Stimulated activated CD8-positive, alpha-beta memory T cell treated with anti-CD3 and anti-CD28 coated beads, Interleukin-15, amount 100 ng/mL, for 4 hours (primary cell): Measurements from ENCODE around the gene RMRP.

Experiments used
- DNase-seq, 2 donors: peaks; one replicate each; pipeline ENCODE4 v3.0.0-alpha.2; 2020; ENCODE audit warnings: low read depth in 2 of 2

RMRP gene

DNA sequence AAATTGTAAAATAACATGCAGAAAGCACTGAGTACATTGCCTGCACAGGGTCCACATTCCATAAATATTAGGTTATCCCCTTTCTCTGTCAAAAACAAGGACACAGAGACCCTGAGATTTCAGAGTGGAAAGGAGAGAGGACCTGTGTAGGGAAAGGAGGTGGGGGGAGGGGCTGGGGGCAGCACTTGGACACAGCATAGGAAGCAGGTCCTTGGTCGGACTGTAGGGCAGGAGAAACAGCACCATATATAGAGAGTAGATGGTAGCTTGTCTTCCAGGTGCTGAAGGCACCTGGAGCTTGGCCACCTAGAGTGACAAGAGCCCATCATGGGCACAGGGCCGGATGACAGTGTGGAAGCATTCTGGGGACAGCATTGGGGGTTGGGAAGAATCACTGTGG lies 29.5 kb upstream of the RMRP start:
- no peak for DNase-seq

DNA sequence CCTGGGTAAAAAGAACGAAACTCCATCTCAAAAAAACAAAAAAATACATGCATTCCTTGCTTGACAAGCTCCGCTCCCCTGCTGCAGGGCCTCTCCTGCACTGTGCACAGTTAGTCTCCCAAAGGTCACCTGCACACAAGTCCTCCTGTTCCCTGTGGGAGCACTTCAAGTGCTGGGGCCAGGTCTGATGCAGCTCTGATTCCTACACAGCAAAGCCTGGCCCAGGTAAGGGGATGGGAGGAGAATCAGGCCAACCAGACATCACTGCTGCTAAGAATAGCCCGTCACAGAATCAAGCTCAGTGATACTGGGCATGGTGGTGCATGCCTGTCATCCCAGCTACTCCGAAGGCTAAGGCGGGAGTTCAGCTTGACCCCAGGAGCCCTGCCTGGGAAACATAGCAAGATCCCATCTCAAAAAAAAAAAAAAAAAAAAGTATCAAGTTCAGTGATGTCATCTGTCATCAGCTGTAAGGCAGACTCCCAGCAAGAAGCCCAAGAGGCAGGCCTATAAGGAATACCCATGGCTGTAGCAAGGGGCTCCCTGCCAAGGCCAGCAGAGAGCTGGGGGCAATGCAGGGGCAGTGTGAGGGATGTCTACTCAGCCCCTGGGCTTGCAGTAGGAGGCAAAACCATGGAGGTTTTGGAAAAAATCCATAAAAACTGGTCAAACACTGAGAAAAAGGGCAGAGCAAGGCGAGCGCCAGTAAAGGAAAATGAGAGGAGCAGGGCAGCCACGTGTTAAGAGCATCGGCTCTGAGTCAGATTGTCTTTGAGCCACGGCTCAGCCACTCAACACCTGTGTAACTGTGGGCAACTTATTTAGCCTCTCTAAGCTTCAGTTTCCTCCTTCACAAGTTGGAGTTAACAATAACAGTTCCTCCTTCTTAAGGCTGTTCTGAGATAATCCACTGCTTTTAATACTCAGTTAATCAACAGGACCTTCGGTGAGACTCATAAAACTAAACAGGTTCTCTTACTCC lies 28.7 kb upstream of the RMRP start:
- no peak for DNase-seq

DNA sequence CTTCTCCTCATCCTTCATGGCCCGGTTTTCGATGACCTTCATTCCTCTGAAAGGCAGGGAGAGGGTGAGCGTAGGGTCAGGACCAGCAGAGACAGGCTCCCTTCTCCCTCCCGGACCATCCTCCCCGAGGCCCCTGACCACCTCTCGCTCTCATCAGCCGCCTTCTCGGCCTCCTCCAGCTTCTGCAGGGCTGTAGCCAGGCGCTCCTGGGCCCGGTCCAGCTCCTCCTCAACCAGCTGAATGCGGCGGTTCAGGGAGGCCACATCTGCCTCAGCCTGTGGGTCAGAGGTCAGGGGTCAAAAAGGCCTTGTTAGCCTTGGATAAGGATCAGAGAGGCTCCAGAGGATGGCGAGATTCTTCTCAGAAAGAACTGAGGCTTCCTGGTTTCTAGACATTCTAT lies 27.7 kb upstream of the RMRP start:
- DNase-seq = no peak

DNA sequence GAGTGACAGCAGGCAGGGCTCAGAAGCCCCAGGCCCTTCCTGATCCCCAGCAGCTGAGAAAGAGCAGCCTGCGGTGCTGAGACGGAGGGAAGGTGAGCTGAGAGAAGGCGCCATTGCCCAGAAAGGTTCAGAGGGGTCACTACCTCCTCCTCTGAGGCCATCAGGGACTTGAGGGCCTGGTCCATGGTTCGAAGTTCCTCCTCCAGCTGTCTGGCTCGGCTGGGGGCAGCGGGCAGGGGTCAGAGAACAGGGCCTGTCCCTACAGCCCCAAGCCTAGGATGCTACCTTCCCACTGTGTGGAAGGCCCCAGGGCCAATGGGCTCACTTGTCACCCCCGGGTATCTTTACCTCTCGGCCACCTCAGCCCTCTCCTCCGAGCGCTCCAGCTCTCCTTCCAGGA lies 27.1 kb upstream of the RMRP start:
- DNase-seq = no peak

DNA sequence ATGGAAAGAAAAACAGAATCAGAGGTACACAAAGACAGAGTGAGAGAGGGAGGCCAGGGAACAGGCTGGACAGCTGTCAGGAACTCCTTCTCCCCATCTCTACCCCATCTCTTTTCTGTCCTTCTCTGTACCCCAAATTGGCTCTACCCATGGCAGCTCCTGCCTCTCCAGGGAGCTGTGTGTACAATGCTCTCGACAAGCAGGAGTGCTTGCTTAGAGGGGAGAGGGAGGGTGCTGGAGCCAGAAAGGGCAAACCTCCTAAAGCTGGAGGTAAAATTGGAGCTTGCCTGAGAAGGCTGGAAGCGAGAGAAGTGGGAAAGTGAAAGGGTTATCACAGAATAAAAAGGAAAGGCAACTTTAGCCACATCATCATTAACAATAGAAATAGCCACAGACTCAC lies 25.5 kb upstream of the RMRP start:
- DNase-seq = no peak

DNA sequence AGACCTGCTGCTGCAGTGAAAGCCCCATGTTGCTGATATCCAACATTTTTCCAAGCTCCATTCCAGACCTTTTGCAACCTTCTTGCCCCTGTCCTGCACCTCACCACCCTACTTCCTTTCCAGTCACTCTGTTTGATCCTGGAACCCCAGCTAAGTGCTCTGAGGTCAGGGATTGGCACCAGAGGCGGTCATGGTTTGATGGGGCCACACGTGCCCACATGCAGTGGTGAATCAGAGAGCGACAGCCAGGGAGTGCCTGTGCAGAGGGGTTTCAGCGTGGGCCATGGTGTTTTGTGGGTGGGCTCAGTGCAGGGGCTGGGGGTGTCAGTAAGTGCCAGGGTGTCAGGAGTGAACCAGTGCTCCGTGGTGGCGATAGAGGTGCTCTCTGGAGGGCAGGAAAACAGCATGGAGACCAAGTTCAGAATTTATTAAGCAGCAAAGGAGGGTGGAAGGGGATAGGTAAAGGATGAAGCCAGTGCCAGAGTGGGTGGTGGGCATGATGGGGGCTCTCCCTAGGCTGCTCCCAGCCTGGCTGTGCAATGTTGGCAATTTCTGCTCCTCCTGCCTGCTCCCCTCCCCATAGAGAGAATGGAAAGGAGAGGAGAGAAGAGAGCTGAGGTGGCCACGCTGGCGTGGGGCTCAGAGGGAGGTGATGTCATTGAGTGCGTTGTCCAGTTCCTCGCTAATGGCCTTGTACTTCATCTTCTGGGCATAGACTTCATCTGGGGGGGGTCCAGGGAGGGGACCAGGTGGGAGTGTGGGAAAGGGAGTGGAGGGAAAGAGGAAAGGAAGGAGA lies 24.9 kb upstream of the RMRP start:
- DNase-seq = no peak

DNA sequence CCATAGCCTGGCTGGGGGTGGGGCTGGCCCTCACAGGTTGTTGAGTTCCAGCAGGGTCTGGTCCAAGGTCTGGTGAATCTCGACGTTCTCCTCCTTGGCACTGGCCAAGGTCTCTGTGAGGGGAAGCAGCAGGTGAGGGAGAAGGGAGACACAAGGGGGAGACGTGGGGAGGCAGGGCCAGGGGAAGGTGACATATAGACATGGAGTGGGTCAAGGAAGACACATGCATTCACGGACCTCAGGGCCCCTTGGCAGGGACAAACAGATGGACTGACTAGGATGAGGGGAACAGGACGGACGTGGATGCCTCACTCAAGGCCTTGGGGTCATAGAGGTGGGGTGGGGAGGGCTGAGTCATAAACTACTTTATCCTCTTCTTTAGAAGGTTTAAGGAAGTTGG lies 24.2 kb upstream of the RMRP start:
- no peak for DNase-seq

DNA sequence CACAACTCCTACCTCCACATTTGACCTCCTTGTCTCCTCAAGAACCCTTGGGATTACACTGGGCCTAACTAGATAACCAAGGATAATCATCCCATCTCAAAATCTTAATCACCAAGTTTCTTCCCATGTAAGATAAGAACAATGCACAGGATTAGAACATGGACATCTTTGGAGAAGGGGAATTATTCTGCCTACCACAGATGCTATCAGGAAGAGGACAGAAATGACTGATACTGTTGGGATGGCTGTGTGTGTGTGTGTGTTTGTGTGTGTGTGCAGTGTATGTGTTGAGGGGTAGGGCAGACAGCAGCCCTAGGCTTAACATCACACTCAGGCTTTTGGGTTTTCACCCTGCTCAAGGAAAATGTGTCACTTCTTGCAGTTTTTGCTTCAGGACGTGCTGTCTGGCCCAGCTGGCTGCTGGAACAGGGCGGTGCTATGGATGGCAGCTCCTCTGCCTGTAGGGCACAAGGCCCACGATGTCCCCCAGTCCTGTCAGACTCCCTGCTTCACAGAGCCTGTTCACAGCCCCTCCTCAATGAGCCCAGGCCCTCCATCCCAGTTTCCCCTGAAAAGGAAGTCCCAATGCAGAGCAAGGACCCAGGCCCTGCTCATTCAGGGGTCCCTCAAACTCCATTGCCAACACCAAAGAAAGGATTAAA lies 23.7 kb upstream of the RMRP start:
- DNase-seq = no peak

DNA sequence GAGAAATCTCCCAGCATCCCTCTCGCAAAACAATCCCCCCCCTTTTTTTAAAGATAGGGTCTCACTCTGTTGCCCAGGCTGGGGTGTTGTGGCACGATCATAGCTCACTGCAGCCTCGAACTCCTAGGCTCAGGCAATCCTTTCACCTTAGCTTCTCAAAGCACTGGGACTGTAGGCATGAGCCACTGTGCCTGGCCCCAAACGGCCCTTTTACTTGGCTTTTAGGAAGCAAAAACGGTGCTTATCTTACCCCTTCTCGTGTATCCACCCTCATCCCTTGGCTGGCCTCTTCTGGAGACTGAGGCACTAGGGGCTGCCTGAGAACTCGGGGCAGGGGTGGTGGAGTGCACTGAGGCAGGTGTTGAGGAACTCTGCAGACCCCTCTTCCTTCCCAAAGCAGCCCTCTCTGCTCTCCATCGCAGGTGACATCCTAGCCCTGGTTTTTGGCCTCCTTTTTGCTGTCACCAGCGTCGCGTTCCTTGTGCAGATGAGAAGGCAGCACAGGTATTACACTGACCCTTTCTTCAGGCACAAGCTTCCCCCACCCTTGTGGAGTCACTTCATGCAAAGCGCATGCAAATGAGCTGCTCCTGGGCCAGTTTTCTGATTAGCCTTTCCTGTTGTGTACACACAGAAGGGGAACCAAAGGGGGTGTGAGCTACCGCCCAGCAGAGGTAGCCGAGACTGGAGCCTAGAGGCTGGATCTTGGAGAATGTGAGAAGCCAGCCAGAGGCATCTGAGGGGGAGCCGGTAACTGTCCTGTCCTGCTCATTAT lies 22.7 kb upstream of the RMRP start:
- DNase-seq = no peak

DNA sequence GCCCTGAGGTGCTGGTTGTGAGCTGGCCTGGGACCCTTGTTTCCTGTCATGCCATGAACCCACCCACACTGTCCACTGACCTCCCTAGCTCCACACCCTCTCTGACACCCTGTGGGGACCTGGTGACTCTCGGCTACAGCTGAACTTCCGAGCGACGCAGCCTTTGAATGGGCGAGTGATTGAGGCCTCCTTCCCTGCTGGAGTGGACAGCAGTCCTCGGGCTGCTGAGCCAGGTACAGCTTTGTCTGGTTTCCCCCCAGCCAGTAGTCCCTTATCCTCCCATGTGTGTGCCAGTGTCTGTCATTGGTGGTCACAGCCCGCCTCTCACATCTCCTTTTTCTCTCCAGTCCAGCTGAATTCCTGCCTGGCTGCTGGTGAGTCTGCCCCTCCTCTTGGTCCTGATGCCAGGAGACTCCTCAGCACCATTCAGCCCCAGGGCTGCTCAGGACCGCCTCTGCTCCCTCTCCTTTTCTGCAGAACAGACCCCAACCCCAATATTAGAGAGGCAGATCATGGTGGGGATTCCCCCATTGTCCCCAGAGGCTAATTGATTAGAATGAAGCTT lies 22.0 kb upstream of the RMRP start:
- DNase-seq = no peak

DNA sequence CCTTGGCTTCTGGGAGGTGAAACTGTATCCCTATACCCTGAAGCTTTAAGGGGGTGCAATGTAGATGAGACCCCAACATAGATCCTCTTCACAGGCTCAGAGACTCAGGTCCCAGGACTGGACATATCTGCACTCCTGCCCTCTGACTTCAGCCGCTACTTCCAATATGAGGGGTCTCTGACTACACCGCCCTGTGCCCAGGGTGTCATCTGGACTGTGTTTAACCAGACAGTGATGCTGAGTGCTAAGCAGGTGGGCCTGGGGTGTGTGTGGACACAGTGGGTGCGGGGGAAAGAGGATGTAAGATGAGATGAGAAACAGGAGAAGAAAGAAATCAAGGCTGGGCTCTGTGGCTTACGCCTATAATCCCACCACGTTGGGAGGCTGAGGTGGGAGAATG lies 21.3 kb upstream of the RMRP start:
- no peak for DNase-seq

DNA sequence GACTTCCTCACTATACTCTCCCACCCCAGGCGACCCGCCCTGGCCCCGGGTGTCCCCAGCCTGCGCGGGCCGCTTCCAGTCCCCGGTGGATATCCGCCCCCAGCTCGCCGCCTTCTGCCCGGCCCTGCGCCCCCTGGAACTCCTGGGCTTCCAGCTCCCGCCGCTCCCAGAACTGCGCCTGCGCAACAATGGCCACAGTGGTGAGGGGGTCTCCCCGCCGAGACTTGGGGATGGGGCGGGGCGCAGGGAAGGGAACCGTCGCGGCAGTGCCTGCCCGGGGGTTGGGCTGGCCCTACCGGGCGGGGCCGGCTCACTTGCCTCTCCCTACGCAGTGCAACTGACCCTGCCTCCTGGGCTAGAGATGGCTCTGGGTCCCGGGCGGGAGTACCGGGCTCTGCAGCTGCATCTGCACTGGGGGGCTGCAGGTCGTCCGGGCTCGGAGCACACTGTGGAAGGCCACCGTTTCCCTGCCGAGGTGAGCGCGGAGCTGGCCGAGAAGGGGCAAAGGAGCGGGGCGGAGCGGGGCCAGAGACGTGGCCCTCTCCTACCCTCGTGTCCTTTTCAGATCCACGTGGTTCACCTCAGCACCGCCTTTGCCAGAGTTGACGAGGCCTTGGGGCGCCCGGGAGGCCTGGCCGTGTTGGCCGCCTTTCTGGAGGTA lies 18.0 kb upstream of the RMRP start:
- no peak for DNase-seq

DNA sequence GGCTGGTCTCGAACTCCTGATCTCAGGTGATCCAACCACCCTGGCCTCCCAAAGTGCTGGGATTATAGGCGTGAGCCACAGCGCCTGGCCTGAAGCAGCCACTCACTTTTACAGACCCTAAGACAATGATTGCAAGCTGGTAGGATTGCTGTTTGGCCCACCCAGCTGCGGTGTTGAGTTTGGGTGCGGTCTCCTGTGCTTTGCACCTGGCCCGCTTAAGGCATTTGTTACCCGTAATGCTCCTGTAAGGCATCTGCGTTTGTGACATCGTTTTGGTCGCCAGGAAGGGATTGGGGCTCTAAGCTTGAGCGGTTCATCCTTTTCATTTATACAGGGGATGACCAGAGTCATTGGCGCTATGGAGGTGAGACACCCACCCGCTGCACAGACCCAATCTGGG lies 17.4 kb upstream of the RMRP start:
- no peak for DNase-seq

DNA sequence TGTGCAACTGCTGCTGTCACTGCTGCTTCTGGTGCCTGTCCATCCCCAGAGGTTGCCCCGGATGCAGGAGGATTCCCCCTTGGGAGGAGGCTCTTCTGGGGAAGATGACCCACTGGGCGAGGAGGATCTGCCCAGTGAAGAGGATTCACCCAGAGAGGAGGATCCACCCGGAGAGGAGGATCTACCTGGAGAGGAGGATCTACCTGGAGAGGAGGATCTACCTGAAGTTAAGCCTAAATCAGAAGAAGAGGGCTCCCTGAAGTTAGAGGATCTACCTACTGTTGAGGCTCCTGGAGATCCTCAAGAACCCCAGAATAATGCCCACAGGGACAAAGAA lies 16.2 kb upstream of the RMRP start:
- DNase-seq = no peak

DNA sequence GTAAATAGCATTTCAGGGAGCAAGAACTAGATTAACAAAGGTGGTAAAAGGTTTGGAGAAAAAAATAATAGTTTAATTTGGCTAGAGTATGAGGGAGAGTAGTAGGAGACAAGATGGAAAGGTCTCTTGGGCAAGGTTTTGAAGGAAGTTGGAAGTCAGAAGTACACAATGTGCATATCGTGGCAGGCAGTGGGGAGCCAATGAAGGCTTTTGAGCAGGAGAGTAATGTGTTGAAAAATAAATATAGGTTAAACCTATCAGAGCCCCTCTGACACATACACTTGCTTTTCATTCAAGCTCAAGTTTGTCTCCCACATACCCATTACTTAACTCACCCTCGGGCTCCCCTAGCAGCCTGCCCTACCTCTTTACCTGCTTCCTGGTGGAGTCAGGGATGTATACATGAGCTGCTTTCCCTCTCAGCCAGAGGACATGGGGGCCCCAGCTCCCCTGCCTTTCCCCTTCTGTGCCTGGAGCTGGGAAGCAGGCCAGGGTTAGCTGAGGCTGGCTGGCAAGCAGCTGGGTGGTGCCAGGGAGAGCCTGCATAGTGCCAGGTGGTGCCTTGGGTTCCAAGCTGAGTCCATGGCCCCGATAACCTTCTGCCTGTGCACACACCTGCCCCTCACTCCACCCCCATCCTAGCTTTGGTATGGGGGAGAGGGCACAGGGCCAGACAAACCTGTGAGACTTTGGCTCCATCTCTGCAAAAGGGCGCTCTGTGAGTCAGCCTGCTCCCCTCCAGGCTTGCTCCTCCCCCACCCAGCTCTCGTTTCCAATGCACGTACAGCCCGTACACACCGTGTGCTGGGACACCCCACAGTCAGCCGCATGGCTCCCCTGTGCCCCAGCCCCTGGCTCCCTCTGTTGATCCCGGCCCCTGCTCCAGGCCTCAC lies 15.6 kb upstream of the RMRP start, which contains the start of gene CA9:
Gene CA9, plus strand, starts transcription at position 797 of the 893 bp plus-strand sequence. Its CDS starts 32 bp downstream, at position 829.
- no peak for DNase-seq

DNA sequence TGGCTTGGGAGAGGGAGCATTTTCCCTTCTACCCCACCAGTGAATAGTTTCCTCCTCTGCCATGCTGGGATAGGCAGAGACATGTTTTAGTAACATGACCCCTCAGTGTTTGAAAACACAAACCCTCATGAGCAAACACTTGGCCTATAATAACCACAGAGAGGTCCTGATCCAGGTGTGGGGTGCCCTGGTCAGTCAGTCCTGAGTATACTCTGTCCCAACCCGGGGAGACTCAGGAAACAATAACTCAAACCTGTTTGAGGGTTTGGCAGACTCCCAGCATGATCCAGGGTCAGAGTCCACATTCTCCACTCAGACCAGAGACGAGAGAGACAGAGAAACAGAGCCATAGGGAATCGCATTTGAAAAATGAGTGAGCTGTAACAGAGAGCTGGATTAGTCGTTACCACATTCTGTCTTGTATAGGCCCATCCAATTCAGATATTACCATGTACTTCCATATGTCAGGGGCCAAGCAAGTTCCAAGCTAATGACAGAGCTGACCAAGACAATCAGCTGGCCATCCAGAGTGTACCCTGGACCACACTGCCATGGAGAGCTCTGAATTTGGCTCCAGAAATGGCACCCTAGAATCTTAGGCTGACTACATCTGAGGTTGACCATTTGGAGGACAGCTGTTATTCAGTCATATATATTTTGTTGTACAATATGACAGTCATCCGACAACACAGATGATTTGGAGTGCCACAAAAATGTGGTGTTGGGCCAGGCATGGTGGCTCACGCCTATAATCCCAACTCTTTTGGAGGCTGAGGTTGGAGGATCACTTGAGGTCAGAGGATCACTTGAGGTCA lies 11.7 kb upstream of the RMRP start:
- DNase-seq = no peak

DNA sequence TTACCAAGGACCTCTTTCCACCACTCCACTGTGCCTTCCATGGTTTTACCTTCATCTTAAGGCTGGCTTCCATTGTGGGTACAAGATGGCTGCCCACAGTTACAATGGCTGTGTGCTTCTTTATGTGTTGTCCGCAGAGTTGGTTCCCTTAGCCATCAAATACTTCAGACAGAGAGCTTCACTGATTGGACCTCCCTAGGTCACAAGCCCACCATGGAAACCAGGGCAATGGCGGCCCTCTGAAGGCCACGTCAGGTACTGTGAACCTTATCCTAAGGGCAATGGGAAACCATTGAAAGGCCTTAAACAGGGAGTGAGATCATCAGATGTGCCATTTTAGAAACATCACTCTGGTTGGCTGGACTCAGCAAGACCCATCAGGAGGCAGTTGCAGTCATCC lies 10.1 kb upstream of the RMRP start:
- DNase-seq = no peak

DNA sequence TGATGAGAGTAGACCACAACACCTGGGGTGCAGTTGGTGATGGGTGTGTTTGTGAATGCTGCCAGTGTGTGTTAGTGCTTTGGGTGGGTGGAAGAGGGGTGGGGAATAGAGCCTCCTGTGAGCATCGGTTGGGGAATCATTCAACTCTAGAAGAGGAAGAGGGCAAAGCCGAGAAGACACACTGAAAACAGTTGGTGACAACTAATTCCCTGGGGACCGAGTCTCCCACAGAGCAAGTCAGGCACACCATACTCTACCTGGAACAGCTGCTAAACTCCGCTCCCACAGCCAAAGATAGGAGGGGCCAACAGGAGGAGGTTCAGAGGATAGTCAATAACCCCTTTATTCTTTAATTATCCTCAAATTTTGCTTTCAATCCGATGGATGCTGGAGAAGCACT lies 8.7 kb upstream of the RMRP start:
- DNase-seq = no peak

DNA sequence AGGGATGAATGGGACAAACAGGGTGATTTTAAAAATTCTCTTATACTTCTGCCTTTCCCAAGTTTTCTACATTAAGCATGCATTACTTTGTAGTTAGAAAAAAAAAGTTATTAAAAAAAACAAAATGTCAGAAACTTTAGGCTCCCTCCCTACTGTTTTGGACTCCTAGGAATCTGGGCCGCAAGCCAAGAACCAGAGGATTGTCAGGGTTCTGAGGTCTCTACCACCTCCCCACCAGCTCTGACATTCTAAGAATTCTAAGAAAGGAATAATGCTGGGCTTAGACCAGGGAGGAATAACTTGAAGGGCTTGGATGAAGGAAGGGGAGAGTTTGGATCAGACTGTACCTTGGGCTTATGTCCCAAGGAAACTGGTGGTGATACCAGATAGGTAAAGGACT lies 8.2 kb upstream of the RMRP start:
- DNase-seq = no peak
